GM21447 (cell line): ENCODE measurements around the gene WDR62.
A peak's percentile ranks its signal among the peaks of the same experiment; 100 is the strongest.
"Not testable (repeated sequence)": the region's sequence is repeated elsewhere in the genome, so short reads cannot be mapped to it uniquely, and the experiment has no call there.

Source experiments
- ATAC-seq: cut with Tn5 transposase; IDR thresholded peaks from one replicate; pipeline ENCODE4 v1.9.1; 2021; ENCODE audit not compliant: unreplicated experiment

WDR62 gene

DNA sequence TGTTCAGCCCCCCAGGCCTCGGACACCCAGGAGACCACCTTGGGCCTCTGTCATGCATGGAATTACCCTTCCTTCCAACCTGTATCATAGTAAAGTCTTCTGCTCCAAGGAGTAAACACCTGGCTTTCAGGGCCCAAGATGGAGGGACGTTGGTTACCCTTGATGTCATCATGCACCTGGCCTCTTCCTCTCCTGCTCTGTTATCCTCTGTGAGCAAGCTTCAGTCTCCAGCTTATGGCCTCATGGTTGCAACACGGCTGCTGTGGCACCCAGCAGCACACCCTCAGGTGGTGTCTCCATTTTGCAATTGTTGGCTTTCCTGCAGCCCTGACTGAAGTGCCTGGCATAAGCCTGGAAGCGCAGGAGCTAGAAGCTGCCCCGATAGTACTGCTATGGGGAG, 52.3 kb downstream of the WDR62 start:
- ATAC-seq: no peak

DNA sequence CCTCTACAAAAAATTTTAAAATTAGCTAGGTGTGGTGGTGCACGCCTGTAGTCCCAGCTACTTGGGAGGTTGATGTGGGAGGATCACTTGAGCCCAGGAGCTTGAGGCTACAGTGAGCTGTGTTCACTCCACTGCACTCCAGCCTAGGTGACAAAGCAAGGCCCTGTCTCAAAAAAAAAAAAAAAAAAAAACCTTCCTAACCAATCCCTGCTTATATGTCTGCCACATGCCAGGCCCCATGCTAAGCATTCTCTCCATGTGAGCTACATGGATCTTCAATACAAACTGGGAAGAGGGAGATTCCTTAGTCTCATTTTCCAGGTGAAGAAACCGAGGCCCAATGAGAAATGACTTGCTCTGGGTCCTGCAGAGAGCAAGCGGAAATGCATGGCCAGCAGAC, 54.0 kb downstream of the WDR62 start:
- no peak for ATAC-seq

DNA sequence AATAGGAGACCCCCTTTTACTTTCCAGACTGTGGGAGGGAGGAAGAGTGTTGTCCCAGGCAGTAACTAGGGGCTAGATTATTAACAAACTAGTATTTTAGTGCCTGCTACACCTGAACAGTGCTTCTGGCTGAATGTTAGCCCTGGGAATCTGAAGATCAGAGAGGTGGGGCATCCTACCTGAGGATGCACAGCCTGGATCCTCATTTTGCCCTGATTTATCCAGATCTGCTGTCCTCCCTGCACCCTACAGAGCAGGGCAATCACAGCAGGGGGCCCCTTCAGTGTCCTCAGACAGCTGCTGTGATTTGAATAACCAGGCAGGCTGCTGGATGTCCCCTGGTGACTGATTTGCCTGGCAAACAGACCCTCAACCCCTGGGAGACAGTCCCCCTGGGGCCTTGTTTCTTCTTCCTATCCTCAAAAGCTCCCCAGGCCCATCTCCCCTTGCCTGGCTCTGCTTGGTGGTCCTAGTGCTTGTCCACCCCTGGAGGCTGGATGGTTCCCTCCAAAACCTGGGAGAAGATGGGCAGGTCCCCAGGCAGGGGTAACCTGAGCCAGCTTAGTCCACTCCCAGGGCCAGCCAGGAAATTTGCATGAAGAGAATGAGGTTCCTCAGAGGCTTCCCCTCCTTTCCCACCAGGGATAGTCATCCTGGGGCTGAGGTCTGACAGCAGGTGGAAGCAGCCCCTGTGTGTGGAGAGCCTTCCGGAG, 55.9 kb downstream of the WDR62 start, which contains the start of gene OVOL3:
Gene OVOL3 (plus strand): TSS at position 657 of the 713 bp plus-strand sequence. CDS start 60 bp downstream, outside the sequence.
- no peak for ATAC-seq

DNA sequence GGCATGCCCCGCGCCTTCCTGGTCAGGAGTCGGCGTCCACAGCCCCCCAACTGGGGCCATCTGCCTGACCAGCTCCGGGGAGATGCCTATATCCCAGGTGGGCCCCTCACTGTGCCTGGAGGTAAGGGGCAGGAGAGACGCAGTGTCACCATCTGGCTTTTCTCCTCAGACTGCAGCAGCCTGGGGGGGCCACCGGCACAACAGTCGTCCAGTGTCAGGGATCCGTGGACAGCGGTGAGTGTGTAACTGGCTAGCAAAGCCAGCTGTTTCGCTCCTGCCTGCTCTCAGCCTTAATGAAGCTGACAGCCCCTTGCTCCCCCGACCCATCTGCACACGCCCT, 56.5 kb downstream of the WDR62 start:
- no peak for ATAC-seq

DNA sequence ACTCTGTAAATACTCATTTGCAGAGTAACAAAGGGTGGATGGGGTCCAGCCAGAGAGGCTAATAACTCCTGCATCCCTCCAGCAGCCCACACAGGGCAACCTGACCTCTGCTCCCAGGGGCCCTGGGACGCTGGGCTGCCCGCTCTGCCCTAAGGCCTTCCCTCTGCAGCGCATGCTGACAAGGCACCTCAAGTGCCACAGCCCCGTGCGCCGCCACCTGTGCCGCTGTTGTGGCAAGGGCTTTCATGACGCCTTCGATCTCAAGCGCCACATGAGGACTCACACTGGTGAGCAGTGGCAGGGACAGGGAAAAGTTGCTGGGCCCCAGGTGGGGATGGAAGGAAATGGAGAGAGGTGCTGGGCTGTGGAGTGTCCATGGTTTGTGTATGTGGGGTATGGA, 58.0 kb downstream of the WDR62 start:
- no peak for ATAC-seq

DNA sequence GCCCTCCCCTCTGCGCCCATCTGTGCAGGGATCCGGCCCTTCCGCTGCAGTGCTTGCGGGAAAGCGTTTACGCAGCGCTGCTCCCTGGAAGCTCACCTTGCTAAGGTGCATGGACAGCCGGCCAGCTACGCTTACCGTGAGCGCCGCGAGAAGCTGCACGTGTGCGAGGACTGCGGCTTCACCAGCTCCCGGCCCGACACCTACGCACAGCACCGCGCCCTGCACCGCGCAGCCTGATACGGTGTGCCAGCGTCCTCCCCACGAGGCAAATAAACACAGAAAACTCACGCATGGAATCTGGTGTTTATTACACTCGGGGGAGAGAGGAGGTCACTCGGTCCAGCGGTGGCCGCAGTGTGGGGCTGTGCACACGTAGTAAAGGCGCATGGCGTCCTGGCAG, 58.7 kb downstream of the WDR62 start:
- no peak for ATAC-seq

DNA sequence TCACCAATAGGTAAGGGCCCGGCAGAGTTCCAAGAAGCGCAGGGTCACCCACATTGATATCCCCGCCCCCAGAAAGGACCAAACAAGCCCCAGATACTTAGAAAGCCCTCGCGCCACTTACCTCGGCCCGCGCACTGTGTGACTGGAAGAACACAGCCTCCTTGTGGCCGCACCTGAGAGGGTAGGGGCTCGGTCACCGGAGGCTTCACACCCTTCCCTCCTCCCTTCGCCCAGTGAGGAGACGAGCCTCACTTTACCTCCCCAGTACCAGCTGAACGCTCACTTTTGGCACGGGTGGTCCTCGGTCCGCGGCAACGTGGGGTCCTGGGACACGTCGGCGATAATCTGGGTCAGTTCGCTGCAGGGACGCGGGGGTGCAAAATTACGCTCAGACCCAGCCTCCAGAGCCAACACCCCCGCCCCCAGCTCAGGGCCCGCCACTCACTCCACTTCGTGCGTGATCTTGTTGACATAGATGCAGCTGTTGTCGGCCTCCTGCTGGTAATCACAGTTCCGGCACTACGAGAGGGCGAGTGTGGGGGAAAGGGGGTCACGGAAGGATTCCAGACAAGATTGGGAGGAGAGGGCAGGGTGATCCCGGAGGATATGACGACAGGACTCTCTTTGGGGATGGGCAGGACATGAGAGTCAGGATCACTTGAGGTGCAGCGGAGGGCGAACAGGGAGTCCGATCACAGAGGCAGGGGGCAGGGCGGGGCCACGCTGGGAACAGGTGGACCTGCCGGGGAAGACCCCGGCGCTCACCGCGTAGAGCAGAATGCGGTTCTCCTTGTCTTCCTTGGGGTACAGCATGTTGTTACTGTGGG, 59.4 kb downstream of the WDR62 start:
- no peak for ATAC-seq

DNA sequence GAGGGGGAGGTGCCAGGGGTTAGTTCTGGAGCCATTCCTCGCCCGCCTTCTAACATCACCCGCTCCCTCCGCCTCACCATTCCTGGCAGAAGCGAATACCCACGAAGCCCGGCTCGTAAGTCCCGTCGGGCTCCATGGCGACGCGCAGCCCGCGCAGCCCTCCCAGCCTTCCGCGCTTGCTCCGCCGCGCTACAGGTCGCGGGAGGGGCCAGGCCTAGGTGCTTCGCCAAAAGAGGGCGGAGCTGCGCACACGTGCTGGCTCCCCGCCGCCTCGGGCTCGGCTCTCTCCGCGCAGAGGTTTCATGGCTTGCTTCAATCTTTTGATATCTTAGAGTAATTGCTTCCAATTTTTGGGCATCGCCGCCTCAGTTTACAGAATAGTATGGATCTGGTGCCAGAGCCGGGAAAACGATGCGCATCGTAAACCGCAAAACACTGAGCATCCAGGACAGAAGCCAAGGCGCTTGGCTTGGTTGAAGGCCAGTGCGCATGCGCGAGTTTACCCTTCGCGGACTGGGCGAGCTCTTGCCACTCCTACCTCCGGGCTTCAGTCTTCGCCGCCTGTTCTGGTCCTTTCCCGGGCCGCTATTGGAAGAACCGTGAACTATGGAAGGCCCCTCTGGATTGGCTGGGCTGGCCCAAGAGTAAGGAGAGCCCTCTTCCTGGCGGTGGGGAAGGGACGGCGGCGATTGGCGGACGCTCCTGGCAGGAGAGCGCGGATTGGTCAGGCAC, 60.2 kb downstream of the WDR62 start, which contains the start of gene POLR2I:
Gene POLR2I (minus strand): TSS at position 155 of the 732 bp plus-strand sequence. CDS start 19 bp downstream, at position 136.
- ATAC-seq: peak; percentile 74

DNA sequence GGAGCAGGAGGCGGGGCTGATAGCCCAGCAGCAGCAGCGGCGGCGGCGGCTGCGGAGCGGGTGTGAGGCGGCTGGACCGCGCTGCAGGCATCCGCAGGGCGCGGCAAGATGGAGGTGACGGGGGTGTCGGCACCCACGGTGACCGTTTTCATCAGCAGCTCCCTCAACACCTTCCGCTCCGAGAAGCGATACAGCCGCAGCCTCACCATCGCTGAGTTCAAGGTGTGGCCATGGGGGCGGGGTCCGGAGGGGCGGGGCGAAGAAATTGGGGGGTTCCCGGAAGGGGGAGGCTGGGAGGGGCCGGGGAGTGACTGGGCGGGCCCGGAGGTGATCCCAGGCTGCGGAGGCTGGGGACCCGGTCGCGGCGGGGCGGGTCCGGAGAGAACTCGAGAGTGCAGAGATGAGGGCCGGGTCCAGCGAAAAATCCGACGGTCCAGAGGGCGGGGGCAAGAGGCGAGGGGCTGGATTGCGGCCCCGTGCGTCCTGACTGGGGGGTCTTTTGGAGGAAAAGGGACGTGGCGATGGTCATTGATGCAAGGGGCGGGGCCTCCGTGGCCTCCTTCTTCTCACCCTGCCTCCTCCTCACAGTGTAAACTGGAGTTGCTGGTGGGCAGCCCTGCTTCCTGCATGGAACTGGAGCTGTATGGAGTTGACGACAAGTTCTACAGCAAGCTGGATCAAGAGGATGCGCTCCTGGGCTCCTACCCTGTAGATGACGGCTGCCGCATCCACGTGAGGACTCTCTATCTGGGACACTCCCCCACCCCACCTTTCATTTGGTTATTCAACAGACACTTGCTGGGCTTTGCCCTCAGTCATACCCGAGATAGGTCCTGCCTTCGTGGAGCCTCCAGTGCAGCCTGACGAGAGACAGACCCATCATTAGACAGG, 61.0 kb downstream of the WDR62 start, which contains the start of gene TBCB:
Gene TBCB (plus strand): TSS at position 16 of the 891 bp plus-strand sequence. CDS start 93 bp downstream, at position 109.
- peak; percentile 23 for ATAC-seq

DNA sequence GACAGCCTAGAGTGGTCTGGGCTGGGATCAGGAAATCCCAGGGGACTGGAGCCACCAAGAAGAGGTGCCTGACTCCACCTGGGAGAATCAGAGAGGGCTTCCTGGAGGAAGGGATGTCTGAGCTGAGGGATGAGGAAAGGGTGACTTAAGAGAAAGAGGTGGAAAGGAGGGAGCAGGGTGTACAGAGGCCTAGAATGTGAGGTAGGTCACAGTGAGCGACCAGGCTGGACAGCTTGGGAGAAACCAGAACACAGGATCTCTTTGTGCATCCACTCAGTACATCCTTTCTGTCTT, 61.6 kb downstream of the WDR62 start:
- no peak for ATAC-seq

DNA sequence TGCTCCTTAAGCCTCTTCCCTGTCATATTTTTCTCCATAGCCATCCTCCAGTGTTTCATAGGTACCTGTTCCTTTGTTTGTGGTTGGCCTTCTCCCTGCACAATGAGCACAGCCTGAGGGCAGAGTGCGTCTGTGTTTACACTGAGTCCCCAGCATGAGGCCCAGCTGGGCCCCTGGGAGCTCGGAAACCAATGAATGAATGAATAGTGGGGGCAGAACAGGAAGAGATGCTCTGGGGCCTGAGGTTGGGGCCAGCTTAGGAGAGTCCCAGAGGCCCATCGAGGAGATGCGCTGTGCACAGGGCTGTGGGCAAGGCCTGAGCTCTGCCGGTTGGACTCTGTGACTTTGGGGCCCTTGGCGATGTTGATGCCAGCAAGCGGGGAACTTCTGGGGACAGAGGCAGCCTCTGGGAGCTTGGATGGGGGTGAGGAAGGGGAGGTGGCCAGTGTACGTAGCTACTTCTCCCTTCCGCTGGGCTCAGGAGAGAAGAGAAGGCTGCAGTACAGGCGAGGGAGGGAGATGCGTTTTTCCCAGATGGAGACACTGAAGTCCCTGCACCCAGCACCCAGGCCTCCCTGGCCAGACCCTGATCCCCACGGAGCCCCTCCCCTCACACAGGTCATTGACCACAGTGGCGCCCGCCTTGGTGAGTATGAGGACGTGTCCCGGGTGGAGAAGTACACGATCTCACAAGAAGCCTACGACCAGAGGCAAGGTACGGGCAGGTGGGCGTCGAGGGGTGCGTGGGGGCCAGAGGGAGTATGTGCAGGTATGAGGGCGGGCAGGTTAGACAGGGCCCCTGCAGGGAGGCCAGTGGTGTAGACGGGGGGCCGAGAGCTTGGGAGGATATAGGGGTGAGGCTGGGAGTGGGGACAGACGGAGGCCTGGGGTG, 65.6 kb downstream of the WDR62 start:
- no peak for ATAC-seq

DNA sequence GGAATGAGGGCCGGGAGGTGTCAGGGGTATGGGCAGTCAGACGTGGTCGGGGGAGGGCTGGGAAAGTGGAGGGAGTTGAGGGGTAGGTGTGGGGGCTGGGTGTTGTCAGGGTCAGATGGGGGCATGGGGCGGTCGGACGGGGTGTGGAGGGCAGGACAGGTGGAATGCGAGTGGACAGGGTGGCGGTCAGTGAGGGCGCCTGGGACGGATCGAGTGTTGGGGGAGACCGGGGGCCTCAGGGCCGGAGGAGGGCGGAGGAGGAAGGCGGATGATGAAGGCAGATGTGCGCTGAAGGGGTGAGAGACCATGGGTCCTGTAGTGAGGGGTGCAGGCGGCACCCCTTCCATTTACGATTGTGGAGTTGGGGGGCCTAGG, 66.3 kb downstream of the WDR62 start:
- no peak for ATAC-seq

DNA sequence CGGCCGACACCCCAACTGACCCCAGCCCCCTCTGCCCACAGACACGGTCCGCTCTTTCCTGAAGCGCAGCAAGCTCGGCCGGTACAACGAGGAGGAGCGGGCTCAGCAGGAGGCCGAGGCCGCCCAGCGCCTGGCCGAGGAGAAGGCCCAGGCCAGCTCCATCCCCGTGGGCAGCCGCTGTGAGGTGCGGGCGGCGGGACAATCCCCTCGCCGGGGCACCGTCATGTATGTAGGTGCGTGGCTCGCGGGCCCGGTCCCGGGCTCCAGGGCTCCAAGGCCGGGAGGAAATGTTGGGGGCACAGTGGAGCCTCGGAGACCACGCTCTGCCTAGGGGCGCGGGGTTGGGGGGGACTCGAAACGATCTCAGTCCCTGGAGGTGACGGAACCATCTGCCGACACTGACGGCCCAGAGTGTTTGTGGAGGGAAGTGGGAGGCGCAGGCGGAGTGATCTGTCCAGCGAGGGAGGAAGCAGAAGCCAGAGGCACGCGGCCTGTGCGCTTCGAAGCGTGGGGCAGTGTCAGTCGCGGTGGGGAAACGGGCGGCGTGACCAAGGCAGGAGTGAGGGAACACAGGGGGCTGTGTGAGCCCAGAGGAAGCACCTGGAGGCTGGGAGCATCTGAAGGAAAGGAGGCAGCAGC, 66.9 kb downstream of the WDR62 start:
- no peak for ATAC-seq

DNA sequence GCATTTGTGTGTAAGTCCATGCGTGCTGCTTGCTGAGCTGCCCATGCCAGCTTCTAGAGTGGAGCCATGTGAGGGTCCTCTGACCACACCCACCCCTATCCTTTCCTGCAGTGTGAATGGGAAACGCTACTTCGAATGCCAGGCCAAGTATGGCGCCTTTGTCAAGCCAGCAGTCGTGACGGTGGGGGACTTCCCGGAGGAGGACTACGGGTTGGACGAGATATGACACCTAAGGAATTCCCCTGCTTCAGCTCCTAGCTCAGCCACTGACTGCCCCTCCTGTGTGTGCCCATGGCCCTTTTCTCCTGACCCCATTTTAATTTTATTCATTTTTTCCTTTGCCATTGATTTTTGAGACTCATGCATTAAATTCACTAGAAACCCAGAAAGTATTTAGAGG, 70.9 kb downstream of the WDR62 start:
- no peak for ATAC-seq

DNA sequence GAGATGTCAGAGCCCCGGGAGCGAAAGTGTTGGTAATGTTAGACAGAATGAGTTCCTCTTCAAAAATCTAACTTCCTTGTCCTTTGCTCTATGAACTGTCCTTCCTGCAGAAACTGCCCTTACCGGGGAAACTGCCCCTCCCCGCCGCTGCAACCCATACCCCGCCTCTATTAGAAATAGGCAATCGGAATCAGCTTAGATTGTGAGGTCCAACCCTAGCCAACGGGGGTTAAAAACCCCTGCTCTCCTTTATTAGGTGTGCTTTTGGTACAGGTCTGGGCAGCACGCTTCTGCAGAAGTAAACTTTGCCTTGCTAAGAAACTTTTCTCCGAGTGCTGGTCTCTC, 73.7 kb downstream of the WDR62 start:
- ATAC-seq: peak; percentile 8

DNA sequence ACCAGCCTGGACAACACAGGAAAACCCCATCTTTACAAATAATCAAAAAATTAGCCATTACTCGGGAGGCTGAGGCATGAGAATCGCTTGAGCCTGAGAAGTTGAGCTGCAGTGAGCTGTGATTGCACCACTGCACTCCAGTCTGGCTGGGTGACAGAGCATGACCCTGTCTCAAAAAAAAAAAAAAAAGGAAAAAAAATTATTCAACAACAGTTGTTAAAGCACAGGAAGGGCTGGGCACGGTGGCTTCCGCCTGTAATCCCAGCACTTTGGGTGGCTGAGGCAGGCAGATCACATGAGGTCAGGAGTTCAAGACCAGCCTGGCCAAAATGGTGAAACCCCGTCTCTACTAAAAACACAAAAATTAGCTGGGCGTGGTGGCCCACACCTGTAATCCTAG, 76.5 kb downstream of the WDR62 start:
- ATAC-seq: not testable (repeated sequence)

DNA sequence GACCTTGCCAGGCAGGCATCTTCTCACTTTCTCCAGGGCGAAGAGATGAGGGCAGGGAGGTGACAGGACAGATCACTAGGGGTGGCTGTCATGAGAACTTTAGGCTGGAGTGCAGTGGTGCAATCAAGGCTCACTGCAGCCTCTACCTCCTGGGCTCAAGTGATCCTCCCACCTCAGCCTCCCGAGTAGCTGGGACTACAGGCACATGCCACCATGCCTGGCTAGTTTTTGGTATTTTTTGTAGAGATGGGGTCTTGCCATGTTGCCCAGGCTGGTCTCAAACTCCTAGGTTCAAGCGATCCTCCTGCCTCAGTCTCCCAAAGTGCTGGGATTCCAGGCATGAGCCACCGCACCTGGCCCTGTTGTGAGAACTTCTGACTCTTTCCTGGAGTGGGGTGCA, 80.2 kb downstream of the WDR62 start:
- not testable (repeated sequence) for ATAC-seq

DNA sequence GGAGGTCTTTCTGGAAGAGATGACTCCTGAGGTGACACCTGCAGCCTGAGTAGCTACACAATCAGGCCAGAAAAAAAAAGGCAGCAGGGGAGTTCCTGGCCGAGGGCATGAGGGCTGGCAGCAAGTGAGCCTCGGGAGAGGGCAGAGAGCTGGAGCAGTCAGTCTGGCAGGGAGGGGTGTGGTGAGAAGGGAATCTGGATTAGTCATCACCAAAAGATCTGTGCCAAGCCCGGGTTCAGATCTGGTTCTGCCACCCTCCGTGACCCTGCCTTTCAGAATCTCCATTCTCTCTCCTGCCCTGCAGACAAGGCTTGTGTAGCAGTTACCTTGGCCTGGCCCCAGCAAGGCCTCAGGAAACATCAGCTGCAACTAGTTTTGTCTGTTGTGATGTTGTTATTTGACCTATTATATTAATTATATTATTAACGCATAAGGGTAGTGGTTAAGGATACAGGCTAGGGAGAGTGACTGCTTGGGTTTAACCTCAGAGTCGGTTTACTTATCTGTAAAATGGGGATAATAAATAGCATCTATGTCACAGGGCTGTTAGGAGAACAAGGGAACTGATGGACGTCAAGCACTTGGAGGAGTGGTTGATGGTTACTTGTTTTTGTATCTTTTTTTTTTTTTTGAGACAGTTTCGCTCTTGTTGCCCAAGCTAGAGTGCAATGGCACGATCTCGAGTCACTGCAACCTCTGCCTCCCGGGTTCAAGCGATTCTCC, 82.4 kb downstream of the WDR62 start:
- ATAC-seq: no peak

DNA sequence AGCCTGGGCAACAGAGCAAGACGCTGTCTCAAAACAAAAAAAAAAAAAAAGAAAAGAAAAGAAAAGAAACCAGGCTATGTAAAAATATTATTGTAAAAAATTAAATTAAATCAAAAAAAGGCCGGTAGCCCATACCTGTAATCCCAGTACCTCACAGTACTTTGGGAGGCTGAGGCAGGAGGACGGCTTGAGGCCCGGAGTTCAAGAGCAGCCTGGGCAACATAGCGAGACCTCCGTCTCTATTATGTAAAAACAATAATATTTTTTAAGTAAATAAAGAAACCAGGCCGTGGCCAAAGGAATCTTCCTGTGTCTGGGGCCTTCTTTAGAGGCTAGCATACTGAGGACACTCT, 84.4 kb downstream of the WDR62 start:
- no peak for ATAC-seq
